Measurements from ENCODE around the gene TMEM178B. TPM values are rescaled to one million over a fixed set of nuclear protein-coding genes. Genes with fewer than 3 reads are reported as not detected.

Gene TMEM178B
- total RNA-seq: under 0.01 TPM in 1 of 2 replicates, not detected in the other

GRCh38 chr7:141073641-141074161 is at the start of gene TMEM178B:
TMEM178B (plus strand) TSS chr7:141074064.

Other genes starting within 250 kb of the TMEM178B start
- 7.8 and 10.7 TPM in 2 replicates for gene BRAF, start 149.1 kb upstream of the TMEM178B start, total RNA-seq
- 17.3 and 18.4 TPM in 2 replicates for gene MRPS33, start 59.1 kb upstream of the TMEM178B start, total RNA-seq

Measured in cardiac atrium fibroblast (primary cell).